NB4 (cell line): Measurements from ENCODE around the gene L3MBTL4.

Experiments used
- CTCF ChIP-seq: IDR thresholded peaks from one replicate; pipeline ENCODE4 v1.5.1; 2012; ENCODE audit warnings: low read depth, low read length
- MAX ChIP-seq: IDR thresholded peaks from 2 replicates; pipeline ENCODE4 v1.6.1; 2011; ENCODE audit warnings: low read depth, low read length
- MYC ChIP-seq: IDR thresholded peaks from 2 replicates; pipeline ENCODE4 v1.6.1; 2011; ENCODE audit warnings: low read depth, low read length
- POLR2A ChIP-seq: IDR thresholded peaks from 2 replicates; pipeline ENCODE4 v1.6.1; 2011; ENCODE audit warnings: mild to moderate bottlenecking; ENCODE audit not compliant: insufficient read length; ENCODE audit errors: extremely low read depth

- no peak for TF ChIP-seq CTCF
- TF ChIP-seq POLR2A: no peak
- no peak for TF ChIP-seq MAX
- no peak for TF ChIP-seq MYC
These were observed 244.1 kb downstream of the L3MBTL4 start for GRCh38 chr18:6170604-6171003.
